ENCODE data around the gene SNX6.

DNA sequence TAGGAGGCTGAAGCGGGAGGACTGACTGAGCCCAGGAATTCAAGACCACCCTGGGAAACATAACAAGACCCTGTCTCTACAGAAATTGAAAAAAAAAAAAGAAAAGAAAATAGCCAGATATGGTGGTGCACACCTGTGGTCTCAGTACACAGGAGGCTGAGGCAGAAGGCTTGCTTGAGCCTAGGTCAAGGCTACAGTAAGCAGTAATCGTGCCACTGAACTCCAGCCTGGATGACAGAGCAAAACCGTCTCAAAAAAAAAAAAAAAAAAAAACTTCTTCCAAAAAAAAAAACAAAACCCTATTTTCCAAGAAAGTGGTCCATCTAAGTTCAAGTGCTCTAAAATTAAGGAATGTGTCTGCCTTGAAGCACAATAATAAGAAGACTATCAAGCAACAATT, 19.8 kb downstream of the SNX6 start:
- TF ChIP-seq, protein P1, sequence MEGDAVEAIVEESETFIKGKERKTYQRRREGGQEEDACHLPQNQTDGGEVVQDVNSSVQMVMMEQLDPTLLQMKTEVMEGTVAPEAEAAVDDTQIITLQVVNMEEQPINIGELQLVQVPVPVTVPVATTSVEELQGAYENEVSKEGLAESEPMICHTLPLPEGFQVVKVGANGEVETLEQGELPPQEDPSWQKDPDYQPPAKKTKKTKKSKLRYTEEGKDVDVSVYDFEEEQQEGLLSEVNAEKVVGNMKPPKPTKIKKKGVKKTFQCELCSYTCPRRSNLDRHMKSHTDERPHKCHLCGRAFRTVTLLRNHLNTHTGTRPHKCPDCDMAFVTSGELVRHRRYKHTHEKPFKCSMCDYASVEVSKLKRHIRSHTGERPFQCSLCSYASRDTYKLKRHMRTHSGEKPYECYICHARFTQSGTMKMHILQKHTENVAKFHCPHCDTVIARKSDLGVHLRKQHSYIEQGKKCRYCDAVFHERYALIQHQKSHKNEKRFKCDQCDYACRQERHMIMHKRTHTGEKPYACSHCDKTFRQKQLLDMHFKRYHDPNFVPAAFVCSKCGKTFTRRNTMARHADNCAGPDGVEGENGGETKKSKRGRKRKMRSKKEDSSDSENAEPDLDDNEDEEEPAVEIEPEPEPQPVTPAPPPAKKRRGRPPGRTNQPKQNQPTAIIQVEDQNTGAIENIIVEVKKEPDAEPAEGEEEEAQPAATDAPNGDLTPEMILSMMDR (conservative IDR thresholded peaks at IDR 0.05; ENCODE audit: low read length) = no peak
- no peak for TF ChIP-seq EZH2phosphoT487 (IDR thresholded peaks at IDR 0.05; ENCODE audit: borderline replicate concordance)
